Suprapubic skin (tissue), 4 donors: Measurements from ENCODE around the gene SLC6A20.

Experiments used
- EP300 ChIP-seq: sonication (generic); formaldehyde crosslinking; IDR thresholded peaks from one replicate; pipeline ENCODE4 v1.6.1; 2017; ENCODE audit warnings: antibody characterized with exemption
- POLR2A ChIP-seq, 2 donors: fragments of 450-650 bp; IDR thresholded peaks; one replicate each; pipeline ENCODE4 v1.6.1; 2017; ENCODE audit warnings: antibody characterized with exemption in 2 of 2, mild to moderate bottlenecking in 2 of 2, moderate library complexity in 2 of 2
- POLR2AphosphoS5 ChIP-seq, 3 donors: sonication (generic); formaldehyde crosslinking; IDR thresholded peaks; one replicate each; pipeline ENCODE4 v1.6.1; 2017; ENCODE audit warnings: antibody characterized with exemption in 3 of 3
- TF ChIP-seq, protein P1 (sequence below), 2 donors: fragments of 200-600 bp in 1 of 2; fragments of 450-650 bp in 1 of 2; sonication (generic) in 1 of 2; IDR thresholded peaks; one replicate each; pipeline ENCODE4 v1.5.1; 2016 to 2019; ENCODE audit warnings: antibody characterized with exemption in 2 of 2, mild to moderate bottlenecking in 1 of 2, moderate library complexity in 1 of 2

DNA sequence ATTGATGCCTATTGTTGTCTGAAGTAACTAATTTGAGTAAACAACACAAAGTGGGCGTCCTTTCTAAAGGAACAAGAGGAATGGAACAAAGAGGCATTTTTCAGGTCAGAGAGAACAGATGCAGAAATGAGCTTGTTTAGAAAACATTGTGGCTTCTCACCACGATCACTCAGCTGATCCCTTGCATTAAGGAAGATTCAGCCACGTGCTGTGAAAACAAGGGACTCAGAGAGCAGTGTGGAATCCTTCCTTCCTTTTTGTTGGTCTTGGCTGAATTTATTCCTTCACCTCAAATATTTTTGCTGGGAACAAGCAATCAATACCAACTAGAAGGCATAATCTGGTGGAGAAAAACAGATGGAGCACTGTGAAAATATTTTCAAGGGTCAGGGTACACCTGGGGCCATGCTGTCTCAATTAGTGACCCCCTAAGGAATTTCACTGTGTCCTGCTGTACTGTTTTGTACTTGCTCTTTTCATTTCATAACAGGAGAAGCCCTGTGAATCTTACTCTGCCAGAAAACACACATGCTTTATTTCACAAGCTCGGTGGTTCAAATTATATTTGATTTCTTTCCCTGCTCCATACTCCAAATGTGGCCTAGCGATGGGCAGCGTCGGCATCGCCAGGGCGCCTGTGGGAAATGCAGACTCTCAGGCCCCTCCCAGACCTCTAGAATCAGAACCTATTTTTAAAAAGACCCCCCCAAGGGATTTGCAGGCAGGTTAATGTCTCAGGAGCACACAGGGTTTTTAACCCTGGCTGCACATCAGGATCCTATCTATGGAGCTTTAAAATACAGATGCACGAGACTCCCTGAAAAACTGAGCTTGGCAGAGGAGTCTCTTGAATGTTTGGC lies 11.6 kb upstream of the SLC6A20 start:
- TF ChIP-seq POLR2A (IDR thresholded peaks at IDR 0.05): no peak
- TF ChIP-seq, protein P1, sequence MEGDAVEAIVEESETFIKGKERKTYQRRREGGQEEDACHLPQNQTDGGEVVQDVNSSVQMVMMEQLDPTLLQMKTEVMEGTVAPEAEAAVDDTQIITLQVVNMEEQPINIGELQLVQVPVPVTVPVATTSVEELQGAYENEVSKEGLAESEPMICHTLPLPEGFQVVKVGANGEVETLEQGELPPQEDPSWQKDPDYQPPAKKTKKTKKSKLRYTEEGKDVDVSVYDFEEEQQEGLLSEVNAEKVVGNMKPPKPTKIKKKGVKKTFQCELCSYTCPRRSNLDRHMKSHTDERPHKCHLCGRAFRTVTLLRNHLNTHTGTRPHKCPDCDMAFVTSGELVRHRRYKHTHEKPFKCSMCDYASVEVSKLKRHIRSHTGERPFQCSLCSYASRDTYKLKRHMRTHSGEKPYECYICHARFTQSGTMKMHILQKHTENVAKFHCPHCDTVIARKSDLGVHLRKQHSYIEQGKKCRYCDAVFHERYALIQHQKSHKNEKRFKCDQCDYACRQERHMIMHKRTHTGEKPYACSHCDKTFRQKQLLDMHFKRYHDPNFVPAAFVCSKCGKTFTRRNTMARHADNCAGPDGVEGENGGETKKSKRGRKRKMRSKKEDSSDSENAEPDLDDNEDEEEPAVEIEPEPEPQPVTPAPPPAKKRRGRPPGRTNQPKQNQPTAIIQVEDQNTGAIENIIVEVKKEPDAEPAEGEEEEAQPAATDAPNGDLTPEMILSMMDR (IDR thresholded peaks at IDR 0.05): no peak
- TF ChIP-seq EP300: no peak
- TF ChIP-seq POLR2AphosphoS5 (IDR thresholded peaks at IDR 0.05): no peak
